NOMO-1 treated with dmso at 0.1 percent for 144 hours (cell line): ENCODE results near the gene EXTL1.

Source experiments
- DNase-seq: peaks from one replicate; lab custom pipeline; 2025; ENCODE audit not compliant: unreplicated experiment; lab: John Stamatoyannopoulos, UW

Gene EXTL1

DNA sequence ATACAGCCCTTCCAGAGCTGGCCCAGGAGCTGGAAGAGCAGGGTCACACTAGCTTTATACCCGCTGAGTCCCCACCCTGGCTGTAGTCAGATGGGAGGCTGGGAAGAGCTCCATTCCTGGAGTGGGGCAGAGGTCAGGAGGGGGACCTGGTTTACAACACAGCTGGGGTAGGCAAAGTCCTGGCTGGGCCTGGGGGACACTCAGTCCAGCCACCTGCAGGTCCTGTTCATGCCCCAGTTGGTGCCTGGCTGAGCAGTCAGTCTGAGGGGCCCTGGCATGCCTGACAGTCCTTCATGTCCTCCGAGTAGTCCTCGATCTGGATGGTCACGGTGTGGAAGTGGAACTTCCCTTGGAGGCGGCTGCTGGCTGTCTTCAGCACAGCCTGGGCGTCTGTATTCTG, 17.3 kb downstream of the EXTL1 start:
- no peak for DNase-seq

DNA sequence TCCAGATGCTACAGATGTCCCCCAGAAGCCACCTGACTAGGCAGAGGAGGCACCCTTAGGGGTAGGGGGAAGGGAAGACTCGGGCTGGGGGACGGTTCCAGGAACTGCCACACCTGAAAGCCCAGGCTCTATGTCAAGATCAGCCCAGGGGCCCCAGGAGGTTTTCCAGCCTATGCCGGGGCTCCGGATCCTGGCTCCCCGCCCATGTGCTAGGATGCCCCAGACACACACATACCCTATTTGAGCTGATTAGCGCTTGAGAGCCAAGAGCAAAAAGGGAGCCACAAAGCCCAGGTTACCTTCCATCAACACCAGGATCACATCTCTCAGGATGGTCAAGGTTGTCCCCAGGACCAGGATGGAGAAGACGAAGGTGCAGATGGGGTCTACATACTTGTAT, 19.8 kb downstream of the EXTL1 start:
- DNase-seq = no peak

DNA sequence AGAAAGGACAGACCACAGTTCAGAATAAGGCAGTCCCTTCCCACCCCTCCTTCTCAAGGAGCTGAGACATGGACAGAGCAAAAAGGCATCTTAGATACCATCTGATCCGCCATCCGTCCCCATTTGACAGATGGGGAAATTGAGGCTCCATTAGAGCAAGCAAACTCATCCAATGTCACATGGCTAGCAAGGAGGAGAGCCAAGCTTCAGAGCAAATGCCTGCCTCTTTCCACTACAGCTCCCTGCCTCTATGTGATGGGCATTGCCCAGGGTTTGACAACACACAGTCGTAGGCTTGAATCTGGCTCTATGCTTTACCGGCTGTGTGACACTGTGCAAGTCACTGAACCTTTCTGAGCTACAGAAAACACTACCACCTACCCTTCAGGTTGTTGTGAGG, 20.4 kb downstream of the EXTL1 start:
- DNase-seq = no peak

DNA sequence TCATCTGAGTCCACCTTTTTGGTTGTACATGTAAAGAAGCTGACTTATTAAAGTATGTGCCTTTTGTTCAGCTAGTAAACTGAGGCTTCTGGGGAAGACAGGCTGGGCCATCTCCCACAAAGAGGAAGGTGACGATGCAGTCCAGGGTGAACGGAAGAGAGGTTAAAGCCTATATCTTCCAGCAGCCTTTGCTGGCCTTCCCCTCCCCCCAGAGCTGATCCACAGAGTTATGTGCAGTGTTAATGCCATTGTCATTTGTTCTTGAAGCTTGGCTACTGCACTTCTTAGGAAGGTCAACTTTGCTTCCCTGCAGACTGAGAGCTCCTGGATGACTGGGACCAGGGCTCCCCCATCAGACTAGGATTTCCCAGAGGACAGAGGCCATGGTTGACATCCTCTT, 22.2 kb downstream of the EXTL1 start:
- no peak for DNase-seq

DNA sequence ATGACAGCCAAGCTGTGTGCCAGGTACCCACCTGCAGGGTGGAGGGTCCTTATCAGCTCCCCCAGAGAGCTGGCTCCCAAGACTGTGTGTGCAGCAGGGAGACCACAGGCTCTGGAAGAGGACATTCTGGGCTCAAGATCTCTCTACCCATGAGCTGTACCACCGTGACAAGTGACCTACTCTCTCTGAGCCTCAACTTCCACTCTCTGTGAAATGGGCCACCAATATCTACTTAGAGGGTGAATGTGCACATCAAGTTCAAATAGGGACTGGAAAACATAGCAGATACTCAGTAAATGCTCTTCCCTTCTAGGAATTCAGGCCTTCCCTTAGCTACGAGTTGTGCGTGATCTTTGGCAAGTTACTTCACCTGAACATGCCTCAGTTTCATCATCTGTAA, 22.8 kb downstream of the EXTL1 start:
- DNase-seq = no peak

DNA sequence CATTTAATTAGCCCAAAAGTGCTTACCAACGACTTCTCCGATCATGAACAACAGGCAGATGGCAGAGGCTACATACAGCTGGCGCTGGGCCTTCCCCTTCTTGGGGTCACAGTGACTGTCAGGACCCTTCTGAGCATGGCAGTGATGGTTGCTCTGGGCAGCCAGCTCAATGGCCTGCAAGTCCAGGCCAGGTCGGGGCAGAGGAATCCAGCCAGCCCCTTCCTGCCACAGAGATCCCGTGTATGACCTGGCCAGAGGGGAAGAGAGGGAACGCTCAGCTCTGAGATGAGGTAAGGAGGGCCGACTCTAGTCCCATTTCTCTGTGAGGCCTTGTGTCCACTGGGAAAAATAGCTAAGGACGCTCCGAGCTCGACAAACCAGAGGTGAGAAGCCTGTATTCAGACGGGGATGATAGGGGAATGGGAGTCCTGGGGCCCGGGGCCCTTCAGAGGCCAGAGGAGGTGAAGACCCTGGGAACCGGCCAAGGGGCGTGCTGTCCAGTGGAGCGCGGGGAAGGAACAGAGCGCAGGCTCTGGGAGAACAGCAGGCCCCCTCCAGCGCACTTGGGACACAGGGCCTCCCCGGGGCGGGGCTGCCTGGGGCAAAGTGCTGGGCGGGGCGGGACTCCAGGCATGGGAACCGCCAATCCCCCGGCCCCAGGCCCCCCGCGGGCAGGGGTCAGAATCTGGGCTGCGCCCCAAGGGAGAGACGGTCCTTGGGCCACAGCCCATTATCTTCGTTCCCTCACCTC, 23.6 kb downstream of the EXTL1 start:
- no peak for DNase-seq

DNA sequence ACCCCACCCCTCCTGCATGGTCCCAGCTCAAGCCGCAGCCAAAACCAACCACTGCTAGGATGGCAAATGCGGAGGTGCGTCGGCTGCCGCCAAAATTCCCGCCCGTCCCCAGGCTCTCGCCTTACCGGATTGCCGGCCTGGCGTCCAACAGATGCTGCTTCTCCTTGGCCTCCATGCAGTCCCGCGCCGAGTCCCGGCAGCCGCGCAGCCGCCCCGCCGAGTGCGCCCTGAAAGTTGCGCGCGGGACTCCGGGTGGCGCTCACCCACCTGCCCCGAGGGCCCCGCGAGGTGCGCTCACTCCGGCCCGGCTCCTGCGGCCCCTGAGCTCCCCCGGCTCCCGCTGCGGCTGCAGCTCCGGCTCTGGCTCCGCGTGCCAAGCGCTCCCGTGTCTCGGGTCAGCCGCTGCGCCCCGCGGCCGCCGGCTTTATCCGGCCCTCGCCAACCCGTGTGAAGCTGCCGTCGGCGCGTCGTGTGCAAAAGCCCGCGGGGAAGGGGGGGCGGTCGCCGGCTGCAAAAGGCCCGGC, 24.2 kb downstream of the EXTL1 start, which contains the start of gene SLC30A2:
Gene SLC30A2, minus strand, starts transcription at position 397 of the 524 bp plus-strand sequence. Its CDS starts 222 bp downstream, at position 175.
- no peak for DNase-seq

DNA sequence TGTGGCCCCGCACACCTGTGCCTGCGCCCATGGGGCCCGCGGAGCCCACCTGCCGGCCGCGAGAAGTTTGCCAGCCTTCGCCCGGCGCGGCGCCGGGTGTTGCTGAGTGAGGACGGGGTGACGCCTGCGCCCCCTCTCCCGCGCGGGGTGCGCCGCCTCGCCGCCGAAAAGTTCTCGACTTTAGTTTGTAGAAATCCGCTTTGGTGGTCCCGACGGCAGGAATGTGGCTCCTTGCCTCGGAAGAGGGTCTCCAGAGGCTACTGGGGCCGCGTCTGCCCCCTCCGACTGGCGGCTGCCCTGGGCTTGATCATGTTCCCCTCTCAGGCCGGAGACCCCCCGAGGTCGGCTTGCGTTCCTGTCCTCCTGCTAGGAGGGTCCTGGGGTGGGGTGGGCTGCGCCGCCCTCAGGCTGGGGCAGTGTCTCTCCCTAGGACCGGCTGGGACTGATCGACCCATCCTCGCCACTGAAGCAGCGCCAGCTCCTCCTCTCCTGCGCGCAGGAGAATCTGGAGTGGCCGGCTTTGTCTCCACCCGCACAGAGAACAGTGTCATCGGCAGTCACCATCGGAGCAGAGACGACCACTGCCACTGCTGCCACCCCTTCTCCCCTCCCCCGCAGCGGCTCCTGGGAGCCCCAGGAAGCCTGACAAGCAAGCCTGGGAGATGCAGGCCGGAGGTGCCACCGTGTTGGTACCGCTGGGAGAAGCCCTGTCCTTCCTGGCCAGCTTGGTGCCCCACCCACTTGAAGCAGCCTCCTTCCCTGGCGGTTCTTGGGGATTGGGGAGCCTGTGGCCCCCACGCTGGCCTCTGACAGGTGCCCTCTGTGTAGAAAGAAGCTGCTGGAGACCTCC, 24.9 kb downstream of the EXTL1 start:
- no peak for DNase-seq

DNA sequence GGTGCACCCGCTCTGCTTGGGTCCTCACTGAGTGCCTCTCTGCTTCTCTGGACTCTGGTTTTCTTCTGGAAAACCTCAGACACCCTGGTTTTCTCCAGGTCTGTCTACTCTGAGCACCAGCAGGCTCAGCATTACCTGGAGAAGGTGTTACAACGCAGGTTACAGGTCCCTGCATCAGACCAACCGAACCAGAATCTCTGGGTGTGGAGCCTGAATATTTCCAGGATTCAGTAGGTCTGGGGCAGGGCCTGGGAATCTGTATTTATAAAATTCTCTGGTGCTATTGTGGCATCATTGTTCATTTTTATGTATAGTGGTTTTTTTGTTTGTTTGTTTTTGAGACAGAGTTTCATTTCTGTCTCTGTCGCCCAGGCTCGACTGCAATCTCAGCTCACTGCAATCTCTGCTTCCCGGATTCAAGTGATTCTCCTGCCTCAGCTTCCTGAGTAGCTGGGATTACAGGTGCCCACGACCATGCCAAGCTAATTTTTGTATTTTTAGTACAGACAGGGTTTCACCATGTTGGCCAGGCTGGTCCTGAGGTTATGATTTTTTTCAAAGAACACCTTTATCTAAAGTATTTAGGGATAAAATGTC, 25.8 kb downstream of the EXTL1 start:
- DNase-seq = no peak

DNA sequence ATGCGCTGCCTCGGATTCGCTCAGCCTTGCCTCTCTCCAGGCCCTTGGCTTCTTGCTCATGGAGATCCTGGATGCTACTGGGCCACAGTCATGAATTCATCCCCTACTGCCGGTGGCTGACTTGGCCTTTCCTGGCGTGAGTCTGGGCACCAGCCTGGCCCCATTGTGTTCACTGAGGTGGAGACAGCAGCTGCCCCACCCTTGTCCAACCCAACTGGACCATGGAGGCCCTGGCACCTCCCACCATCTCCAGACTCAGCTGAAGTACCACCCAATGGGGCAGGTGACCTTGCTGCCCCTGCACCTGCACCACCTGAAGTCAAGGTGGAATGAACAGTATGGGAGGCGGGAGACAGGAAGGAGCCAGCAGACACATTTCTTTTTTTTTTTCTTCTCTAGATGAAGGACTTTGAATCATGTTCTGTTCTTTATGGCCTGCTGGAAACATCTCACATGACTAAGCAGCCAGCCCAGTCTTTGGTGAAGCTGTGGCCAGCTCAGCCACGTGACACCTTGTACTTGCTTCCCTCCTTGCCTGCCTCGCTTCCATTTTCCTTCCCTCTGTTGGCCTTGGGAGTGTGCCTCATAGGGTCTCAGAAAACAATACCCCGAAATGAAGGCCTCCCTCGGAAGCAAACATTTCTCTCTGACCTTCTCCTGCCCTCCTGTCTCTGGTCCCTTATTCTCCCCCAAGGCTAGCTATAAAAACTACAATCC, 28.1 kb downstream of the EXTL1 start:
- DNase-seq = no peak

DNA sequence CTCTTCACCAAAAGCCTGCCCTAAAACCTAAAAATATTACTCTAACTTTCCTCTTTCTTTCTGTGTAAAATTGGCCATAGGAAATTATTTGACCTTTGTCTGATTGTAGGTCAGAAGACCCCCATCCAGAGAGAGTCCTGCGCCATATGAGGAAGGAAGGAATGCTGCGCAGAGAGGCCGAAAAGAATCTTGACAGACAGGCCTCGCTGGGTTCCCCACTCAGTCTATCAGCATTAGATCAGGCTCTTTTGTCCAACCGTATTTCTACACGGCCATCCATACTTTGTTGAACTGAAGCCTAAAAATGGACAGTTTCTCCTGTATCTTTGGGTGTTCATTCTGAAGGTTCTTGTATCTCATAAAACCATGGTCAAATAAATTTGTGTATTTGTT, 28.7 kb downstream of the EXTL1 start:
- DNase-seq = no peak

DNA sequence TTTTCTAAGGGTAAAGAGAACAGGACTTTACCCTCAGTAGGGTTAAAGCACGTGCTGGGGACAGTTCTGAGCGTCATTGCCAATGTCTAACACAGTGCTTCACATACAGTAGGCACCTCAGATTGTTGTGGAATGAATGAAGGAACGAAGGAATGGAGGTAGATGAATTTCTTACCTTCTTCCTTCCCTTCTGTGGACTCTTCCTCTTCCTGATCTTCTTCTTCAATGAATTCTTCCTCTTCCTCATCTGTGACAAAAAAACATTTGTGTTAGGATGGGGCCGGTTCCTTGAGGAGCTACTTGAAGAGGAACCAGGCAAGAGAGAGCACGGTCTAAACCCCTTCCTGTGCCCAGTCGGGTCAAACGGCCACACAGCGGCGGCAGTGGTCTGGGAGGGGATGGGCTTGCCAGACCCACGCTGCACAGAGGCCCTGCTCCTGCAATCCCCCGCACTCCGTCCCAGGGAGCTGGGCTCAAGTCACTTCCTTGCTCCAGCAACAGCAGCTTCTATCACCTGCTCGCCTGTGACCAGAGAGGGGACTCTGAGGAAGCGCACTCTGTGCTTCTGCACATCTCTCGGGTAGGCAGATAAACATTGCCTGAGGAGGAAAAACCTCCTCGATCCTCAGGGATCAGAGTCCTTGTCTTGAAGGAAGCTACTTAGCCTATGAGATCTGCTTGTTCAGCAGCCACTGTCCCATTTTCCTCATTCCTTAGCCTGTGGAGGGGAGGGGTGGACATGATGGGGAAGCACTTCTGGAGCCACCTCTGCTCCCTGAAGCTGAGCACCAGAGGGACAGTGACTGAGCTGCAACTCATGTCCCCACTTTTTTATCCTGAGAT, 32.4 kb downstream of the EXTL1 start:
- DNase-seq = no peak

DNA sequence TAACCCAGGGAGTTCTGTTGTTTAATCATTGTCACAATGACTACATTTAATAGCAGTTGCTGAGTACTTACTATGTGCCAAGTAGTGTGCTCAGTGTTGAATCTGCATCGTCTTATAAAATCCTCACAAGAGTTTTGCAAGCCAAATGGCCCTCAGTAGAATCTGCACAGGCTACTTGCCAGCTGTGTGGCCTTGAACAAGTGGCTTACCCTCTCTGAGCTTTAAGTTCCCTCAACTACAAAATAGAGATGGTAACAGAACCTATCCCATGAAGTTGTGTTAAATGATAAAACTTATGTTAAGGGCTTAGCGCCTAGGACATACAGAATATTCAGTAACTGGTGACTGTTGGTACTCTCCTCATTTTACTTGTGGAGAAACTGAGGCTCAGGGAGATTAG, 33.5 kb downstream of the EXTL1 start:
- no peak for DNase-seq

DNA sequence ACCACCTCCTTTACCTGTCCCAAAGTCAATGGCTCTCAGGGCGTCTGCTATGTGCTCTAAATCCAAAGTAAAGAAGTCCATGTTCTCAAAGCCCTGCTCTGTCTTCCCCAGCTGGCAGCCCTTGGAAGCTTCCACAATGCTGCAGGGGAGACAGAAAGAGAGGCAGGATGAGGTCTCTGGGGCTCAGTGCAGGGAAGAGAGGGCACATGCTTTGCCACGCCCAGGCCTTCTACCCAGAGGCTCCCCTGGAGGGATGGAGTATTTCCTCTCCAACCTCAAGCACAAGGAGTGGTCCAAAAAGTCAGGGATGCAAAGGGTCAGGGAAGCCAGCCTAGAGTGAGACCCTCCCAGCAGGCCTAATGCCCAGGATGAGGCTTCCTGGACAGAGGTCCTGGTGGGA, 35.6 kb downstream of the EXTL1 start:
- DNase-seq = no peak

DNA sequence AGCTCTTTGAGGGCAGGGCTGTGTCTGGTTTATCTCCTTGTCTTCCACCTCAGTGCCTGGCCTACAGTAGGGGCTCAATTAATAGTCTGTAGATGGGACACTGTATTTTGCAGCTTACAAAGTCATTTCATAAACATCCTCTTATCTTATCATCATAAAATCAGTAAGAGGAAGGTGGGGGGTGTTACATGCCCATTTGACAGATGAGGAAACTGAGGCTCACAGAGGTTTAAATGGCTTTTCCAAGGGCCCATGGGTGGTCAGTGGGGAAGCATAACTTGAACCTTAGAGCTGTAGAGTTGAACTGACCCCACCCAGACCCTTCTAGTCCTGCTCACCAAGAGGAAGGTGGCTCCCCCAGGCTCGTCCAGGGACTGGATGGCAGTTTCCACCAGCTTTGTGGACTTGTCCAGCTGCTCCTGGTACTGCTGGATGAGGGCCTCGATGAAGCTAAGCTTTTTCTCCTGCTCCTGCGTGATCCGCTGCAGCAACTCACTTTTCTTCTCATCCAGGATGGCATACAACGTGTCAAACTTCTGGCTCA, 36.5 kb downstream of the EXTL1 start:
- DNase-seq = no peak

DNA sequence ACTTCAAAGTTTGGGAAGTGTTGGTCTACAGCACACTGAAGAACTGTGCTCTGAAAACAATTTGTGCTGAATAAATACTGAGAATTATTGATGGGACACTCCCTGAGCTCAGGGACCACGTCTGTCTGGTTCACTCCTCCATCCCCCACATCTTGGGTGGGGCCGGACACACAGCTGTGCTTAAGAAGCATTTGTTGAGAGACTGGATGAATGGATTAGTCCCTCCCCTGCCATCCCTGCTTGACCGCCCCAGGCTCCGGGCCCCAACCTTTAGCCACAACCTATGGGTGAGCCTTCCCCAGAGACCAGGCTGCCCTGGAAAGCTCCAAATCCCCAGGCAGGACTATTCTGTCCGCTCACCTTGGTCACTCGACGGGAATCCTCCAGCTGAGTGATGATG, 38.3 kb downstream of the EXTL1 start:
- no peak for DNase-seq

DNA sequence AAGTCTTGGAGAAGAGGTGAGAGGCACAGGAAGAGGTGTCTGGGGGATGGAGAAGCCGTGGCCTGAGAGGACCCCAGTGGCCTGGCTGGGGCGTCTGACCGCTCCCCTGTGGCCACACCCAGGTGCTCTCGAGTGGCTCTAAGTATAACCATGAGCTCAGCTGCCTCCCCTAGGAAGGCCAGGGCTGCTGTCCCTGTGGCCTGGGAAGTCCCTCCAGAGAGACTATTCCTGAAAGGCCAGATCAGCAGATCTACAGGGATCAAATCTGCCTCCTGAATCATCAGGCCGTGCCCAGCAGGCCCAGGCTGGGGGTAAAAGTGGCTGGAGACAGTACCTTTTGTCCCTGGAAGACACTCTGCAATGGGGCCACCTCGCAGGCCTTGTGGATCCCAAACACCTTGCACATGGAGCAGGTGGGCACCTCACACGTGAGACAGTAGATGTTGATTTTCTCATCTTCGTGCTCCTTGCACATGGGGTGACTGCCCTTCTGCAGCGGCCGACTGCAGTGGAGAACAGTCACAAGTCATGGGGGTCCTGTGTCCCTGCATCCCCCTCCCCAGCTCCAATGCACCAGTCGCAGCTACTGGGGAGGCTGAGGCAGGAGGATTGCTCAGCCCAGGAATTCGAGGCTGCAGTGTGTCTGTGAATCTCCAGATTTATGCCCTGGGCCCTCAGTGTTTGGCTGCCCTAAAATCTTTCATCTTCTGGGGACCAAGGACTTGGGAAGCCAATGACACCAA, 39.4 kb downstream of the EXTL1 start:
- DNase-seq = no peak

DNA sequence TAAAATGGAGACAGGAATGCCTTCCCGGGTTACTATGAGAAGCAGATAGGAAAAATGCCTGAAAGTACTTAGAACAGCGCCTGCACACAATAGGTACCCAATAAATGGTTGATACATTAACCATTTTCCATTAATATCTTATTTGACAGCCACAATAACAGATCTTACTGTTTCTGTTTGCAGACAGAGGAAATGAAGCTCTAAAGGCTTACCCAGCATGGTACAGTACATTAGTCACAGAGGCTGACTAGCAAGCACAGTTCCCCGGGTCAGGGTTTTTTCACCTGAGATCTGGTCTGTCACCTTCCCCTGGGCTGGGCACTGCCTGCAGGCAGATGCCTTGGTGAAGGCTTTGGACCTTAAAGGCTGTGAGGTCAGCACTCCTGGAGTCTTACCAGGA, 43.0 kb downstream of the EXTL1 start:
- DNase-seq = no peak

DNA sequence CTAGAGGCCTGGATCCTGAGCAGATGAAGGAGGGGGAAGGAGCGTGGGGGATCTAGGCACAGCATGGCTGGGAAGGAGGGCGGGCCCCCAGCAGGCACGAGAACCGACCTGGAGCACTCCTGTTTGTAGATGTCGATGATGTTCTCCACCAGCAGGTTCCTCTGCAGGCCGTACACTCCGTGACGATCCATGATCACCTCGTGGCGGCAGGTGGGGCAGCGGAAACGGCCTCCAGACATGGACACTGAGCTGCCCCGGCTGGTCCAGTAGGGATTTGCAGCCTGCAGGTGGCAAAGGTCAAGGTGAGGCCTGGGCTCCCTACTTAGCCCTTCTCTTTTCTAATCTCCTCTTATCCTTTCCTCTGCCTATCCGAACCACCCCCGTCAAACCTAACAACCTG, 44.6 kb downstream of the EXTL1 start:
- no peak for DNase-seq
